HT-29 (cell line): ENCODE results near the gene CALML4. TPM values are rescaled to one million over a fixed set of nuclear protein-coding genes. Genes with fewer than 3 reads are reported as not detected.
"Not testable (repeated sequence)": the region's sequence is repeated elsewhere in the genome, so short reads cannot be mapped to it uniquely, and the experiment has no call there.

ENCODE experiments used
- DNase-seq: peaks from one replicate; pipeline ENCODE4 v3.0.0-alpha.2; 2015; ENCODE audit warnings: low spot score
- total RNA-seq: library from RNA; depleted of rRNA; stranded (reverse); fragments of >200 nt; shearing (Covaris generic); gene quantifications from 2 replicates; pipeline ENCODE4 v1.2.3, GENCODE V29; 2014

CALML4 gene
- total RNA-seq, 1 experiment from 2014 or later, result 118 TPM

DNA sequence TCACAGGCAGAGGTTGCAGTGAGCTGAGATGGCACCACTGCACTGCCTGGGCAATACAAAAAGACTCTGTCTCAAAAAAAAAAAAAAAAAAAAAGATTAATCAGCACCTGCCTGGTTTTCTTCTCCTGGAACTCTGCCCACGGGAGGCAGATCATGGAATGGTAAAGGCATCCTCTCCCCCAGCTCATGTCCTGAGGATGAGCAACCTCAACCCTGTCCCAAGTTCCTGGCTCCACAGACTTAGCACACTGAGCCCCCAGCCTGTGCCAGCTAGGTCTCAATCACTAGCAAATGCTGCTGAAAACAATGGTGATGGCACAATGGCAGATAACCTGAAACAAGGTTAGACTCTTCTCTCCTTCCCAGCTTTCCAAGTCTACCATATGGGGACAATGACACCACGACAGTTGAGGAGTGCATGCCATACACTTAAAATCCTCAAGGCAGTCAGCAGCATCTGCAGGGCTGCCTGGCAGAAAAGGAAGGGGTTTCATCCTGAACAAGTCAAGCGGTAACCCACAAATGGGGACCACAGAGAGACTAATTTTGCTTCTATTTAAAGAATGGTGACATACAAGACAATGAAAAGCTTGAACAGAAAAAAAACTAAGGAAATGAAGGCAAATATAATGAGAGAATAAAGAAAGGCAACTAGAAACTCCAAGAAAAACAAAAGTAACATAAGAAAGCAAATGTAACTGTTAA is 19.6 kb upstream of the CALML4 start:
- no peak for DNase-seq

DNA sequence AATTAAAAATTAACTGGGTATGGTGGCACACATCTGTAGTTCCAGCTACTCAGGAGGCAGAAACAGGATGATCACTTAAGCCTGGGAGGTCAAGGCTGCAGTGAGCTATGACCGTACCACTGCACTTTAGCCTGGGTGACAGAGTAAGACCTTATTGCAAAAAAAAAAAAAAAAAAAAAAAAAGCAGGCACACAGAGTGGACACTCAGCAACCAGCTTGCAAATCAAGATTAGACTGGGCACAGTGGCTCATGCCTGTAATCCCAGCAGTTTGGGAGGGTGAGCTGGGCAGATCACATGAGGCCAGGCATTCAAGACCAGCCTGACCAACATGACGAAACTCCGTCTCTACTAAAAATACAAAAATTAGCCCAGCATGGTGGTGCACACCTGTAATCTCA is 19.0 kb upstream of the CALML4 start:
- DNase-seq, result no peak

DNA sequence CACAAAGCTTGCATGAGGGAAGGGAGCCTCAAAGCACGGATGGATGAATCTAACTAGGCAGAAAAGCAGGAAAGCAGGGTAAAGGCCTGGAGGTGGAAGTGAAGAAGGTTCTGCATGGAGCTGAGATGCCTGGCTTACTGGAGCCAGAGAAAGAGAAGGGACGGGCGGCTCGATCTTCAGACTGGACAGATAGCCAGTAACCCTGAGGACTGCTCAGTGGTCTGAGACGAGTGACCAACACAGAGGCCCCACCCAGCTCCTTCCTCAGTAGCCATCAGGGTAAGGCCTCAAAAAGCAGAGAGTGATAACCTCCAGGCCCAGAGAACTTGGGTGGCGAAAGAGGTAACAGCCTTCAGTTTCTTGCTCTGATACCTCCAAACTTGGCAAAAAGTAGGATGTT is 18.0 kb upstream of the CALML4 start:
- DNase-seq, result no peak

DNA sequence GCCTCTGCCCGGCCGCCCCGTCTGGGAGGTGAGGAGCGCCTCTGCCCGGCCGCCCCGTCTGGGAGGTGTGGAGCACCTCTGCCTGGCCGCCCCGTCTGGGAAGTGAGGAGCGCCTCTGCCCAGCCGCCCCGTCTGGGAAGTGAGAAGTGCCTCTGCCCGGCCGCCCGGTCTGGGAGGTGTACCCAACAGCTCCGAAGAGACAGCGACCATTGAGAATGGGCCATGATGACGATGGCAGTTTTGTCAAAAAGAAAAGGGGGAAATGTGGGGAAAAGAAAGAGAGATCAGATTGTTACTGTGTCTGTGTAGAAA is 17.3 kb upstream of the CALML4 start:
- DNase-seq, result not testable (repeated sequence)

DNA sequence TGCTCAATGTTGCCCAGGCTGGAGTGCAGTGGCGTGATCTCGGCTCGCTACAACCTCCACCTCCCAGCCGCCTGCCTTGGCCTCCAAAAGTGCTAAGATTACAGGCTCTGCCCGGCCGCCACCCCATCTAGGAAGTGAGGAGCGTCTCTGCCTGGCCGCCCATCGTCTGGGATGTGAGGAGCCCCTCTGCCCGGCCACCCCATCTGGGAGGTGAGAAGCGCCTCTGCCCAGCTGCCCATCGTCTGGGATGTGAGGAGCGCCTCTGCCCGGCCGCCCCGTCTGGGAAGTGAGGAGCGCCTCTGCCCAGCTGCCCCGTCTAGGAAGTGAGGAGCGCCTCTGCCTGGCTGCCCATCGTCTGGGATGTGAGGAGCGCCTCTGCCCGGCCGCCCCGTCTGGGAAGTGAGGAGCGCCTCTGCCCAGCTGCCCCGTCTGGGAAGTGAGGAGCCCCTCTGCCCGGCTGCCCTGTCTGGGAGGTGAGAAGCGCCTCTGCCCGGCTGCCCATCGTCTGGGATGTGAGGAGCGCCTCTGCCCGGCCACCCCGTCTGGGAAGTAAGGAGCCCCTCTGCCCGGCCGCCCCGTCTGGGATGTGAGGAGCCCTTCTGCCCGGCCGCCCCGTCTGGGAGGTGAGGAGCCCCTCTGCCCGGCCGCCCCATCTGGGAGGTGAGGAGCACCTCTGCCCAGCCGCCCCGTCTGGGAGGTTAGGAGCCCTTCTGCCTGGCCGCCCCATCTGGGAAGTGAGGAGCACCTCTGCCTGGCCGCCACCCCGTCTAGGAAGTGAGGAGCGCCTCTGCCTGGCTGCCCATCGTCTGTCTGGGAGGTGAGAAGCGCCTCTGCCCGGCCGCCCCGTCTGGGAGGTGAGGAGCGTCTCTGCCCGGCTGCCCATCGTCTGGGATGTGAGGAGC is 16.6 kb upstream of the CALML4 start:
- not testable (repeated sequence) for DNase-seq

DNA sequence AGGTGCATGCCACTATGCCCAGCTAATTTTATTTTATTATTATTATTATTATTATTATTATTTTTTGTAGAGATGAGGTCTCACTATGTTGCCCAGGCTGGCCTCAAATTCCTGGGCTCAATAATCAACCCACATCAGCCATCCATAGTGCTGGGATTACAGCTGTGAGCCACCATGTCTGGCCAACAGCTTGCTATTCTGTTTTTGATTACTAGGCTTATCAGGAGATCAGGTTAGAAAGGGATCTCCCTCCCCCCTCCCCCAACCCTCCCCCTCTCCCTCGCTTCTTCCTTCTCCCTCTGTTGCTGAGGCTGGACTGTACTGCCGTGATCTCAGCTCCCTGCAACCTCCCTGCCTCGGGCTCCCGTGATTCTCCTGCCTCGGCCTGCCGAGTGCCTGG is 15.8 kb upstream of the CALML4 start:
- no peak for DNase-seq

DNA sequence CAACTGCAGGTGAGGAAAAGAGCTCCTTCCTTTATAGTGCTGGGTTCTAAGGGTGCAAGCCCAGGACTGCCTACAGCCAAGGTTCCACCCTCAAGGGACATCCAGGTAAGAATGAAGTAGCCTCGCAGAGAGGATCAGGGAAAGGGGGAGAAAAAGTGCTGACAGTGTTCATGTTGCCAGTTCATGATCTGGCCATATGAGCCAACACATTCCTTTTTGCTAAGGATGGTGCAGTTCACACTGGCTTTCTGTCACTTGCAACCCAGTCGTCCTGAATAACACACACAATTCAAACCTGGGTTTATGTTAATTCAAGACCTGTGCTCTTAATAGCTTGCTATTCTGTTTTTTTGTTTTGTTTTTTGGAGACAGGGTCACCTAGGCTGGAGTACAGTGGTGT is 15.4 kb upstream of the CALML4 start:
- DNase-seq, result no peak

DNA sequence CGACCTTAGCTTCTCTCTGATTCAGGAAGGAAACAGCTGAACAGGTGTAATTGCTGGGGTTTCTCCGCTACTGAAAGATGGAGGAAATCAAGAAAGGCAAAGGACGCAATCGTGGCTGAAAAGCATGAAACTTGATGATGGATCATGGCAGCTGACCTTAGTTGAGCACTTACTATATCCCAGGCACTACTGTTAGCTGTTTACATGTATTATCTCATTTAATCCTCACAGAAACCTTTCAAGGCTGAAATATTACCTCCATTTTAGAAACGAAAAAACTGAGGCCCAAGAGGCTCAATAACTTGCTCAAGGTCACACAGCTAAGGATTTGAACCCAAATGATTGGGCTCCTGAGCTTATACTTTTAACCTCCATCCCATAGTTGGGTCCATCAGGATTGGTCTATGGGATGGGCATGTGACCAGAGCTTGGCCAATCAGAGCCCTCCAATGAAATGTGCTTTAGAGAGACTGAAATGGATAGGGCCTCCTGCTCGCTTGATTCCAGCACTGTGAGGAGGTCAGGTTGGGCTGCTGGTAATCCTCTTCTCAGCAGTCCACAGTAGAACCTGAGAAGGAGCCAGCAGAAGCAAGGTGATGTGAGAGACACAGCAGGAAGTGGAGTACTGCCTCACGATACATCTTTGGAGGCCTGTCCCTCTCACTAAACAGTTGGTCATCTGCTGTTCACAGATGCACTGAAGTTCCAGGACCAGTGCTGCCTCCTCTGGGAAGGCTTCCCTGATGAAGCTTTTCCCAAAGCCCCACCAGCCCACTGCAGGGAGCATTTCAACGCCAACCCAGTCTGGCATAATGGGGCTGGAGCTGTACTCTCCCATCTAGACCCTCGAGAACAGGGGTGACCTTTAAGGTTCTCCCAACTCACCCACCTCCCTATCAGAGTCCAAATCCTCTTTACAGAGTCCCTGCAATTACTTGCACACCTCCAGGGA is 14.0 kb upstream of the CALML4 start:
- no peak for DNase-seq

DNA sequence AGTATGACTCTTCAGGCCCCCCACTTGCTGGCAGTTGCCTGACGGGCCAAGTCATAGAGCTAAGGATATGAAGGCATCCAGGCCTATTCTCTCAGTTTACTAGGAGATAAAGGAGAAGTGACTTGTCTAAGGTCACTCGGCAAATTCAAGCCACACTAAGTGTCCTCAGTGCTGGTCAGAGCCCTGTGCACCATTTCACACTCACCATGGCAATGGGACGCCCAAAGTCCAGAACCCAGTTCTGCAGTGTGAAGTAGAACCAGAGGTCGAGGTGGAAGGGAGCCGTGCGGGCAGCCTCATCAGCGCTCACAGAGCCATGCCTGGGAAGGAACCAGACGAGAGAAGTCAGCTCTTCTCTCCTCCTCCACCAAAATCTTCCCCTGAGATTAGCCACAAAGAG is 13.2 kb upstream of the CALML4 start:
- no peak for DNase-seq

DNA sequence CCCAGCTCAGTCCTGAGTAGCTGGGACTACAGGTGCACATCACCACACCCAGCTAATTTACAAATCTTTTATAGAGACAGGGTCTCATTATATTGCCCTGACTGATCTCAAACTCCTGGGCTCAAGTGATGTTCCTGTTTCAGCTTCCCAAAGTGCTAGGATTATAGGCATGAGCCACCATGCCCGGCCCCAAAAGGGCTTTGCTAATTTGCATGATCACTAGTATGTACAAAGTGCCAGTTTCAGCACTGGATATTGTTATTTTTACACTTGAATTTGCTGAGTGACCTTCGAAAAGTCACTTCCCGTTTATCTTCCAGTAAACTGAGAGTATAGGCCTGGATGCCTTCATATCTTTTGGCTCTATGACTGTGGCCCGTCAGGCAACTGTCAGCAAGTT is 12.2 kb upstream of the CALML4 start:
- no peak for DNase-seq

DNA sequence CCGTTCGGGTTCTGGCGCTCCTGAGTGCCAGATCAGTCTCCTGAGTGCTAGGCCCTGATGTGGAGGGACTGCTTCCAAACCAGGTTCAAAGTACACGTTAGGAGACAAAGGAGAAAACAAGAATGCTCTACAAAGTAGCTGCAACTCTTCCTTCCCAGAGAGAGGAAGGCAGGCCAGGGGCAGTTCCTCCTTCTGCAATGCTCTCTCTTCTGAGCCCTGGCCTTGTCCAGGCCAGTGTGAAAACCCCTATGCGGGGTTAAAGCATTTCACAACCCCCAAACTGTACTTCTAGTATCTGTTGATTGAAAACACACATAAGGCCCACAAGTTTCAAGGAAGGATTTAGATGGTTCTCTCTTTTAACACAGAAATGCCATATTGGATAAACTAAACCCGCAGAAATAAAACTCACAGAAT is 9.7 kb upstream of the CALML4 start:
- no peak for DNase-seq

DNA sequence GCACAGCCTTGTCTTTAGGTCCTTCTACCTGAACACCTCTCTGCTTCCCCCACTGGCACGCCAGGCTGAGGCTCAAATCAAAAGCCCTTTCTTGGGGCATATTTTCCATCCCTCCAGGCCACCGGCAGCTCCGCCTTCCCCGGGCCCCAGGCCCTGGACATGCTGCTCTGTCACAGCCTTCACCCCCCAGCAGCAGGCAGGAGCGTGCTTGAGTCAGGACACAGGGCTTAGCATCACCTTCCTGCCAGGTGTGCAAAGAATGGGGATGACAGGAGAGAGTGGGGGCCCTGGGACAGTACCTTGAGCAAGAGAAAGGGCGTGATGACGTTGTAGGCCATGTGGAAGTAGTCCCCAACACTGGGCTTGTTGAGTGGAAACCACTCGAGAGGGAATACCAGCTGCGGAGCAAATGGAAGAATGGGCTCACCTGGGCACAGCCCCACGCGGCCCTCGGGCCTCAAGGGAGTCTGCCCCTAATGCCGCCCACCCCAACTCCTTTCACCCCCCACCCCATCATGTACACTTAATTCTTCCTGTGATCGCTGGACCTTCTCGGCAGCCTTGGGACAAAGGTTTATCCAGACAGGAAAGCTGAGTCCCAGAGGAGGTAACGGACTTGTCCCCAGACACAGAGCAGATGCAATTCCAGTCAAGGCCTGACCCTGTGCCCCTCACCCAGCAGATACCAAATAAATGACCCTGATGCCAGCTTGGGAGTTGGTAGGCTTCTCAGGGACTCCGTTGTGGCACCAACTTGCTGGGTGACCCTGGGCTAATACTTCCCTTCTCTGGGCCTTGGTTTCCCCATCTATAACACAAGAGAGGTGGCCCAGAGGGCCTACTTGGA is 9.1 kb upstream of the CALML4 start:
- DNase-seq, result no peak

DNA sequence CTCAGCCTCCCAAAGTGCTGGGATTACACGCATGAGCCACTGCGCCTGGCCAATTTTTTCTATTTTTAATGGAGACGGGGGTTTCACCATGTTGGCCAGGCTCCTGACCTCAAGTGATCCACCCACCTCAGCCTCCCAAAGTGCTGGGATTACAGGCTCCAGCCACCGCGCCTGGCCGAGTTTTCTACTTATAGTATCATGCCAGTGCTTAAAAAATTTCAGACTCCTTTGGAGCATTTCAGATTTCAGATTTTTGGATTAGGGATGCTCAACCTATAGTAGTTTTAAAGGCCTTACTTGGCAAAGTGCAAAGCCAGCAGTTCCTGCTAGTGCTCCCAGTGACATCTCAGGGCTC is 8.3 kb upstream of the CALML4 start:
- not testable (repeated sequence) for DNase-seq

DNA sequence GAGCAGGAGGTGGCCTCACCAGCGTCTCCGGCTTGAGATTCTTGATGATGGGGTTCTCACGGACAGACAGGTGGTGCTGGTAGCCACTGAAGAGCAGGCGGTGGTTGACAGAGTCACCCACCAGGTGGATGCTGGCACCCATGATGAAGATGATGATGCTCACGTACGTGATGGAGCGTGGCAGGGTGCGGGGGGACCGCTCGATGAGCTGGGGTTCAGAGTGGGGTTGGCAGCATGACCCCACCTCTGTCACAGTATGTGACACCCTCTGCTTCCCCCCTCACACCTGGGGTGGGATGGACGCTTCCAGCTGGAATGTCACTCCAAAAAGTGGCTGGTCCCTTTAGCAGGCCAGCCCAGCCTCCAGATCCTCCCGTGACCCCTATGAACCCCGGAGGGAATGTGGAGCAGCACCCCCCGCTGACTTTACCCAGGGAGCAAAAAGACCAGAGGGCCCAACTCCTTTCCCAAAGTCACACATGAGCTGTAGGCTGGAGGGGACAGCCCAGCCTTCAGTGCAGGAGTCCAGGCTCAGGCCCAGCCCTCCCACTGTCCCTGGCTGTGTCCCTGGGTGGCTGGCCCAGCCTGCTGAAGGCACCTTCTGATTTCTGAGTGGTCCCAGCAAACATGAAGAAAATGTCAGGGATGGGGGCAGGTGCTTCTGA is 6.7 kb upstream of the CALML4 start:
- no peak for DNase-seq

DNA sequence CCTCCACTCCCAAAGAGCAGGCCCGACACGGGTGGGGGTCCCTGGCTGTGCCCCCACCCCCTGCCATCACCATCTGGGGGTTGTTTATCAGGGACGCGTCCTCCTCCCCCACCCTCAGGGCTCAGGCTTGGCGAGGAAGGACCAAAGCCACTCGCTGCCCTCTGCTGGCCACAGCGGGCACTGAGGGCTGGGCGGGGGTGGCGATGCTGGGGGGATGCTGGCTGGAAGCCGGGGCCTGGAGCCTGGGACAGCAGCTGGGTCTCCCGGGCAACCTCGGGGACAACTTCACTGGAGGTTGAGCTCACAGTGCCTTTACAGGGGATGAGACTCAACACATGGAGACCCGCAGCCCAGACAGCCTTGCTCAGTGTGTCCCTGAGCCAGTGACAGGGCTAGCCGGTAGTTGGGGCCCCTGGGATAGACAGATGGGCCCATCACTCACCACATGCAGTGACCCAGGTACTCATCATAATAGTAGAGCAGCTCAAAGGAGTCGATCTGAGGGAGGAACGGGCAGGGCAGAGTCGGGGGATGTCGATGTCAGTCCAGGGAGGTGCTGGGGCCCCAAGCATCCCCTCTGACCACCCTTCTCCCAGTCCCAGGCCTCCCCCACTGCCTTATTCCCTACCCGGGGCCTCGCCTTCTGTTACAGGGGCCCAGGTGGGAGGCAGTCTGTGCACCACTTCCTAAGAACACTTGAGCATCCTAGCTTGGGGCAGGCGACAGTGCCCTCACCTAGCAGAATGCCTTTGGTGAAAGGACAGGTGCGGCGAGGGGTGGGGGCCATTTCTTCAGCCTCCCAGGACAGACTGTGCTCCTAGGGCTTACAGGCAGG is 5.9 kb upstream of the CALML4 start:
- DNase-seq, result peak; percentile 77

DNA sequence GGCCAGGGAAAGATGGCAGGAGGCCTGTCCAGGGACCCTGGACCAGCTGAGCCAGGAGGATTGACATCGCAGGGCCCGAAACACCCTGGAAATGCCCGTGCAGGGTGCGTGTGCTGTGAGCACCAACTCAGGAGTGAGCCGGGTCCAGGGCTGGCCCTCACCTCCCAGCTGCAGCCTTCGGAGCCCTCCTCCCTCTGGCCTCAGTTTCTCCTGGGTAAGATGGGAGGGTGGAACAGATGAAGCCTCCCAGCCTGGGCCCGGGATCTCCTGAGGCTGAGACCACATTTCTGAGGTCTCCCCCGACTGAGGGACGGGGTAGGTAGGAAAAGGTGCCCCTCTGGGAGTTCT is 5.3 kb upstream of the CALML4 start:
- no peak for DNase-seq

DNA sequence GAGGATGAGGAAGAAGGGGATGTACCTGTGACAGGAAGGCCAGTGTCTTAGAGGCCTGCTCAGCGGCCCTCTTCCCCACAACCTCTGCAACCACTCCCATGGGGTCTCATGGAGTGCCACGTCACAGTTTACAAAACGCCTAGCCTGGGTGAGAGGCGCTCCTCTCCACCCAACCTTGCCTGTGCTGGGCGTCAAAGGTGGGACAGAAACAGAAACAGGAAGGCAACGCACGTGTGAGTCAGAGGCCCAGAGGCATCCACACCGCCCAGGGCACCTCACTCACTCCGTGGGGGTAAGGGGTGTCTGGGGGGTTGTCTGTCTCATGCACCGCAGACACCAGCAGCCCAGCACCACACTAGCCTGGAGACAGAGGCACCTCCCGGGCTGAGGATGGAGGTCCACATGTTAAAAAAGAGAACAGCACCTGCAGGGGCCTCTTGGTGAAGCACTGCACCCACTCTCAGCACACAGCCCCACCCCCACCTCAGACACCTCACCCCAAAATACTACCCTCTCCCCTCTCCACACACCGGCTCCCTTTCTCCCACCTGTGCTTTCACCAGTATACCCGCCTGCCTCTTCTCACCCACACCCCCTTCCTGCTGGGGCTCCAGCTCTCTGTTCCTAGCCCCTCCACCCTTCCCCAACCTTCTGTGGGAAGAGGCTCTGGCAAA is 4.7 kb upstream of the CALML4 start:
- no peak for DNase-seq

DNA sequence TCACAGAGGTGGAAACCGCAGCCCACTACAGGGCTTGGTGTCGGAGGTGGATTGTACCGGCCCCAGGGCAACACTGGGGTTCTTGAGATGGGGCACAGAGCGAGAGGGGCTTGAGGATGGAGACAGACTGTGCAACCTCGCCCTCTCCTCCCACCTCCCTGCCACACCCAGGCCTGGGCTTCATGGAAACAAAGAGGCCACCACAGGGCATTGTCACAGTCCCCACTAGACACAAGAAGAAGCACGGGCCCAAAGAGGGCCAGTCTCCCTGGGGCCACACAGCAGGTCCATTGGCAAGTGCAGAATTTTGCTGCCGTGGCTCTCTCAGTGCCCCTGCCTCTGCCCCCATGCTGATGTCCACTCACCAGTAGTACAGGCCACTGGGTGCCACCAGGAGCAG is 4.1 kb upstream of the CALML4 start:
- DNase-seq, result no peak

DNA sequence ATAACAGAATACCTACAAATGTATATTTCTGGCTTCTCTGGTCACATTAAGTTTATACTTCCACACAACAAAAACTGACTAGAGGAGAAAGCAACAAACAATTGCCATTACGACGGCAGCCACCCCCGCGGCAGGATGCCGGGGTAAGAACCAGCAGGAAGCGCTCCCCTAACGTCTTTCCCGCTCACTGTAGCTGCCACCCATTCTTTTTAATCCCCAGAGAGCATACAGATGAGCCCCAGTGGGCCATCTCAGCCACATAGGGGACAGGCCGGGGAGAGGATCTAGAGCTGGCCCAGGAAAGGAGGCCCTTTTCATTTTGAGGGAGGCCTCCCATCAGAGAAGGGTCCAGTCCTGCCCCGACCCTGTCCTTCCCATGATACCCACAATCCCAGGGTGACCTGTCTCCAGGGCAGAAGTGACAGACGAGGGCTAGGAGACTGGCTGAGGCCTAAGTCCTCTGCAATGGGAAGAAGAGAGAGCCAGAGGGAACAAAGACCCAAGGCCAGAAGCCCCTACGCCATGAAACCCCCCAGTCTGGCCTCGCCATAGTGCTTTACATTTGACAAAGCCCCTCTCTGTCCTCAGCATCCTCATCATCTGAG is 3.6 kb upstream of the CALML4 start:
- DNase-seq, result no peak
